NCI-H524 treated with DMSO at 0.1 percent for 48 hours (cell line): Measurements from ENCODE around the gene LRRIQ1.
"Not testable (repeated sequence)": the region's sequence is repeated elsewhere in the genome, so short reads cannot be mapped to it uniquely, and the experiment has no call there.

Source experiments
- DNase-seq: peaks from one replicate; lab custom pipeline; 2025; lab: John Stamatoyannopoulos, UW

The LRRIQ1 gene

DNA sequence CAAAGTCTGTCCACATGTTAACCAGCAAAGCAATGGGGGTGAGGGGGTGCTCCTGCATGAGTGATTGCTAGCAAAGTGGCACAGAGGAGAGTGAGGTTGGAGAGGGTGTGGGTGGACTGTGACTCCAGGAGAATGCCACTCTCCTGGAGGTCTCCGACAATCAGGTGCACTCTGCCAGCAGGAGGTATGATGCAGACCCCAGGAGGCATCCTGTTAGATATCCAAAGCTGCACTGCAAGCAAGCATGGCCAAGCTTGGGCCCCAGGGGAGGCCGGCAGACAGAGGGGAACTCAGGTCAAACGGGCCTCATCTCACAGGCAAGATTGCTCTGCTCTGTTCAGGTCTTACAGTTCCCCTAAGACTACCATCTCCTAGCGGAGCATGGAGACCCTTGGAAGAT, 170.4 kb downstream of the LRRIQ1 start:
- no peak for DNase-seq

DNA sequence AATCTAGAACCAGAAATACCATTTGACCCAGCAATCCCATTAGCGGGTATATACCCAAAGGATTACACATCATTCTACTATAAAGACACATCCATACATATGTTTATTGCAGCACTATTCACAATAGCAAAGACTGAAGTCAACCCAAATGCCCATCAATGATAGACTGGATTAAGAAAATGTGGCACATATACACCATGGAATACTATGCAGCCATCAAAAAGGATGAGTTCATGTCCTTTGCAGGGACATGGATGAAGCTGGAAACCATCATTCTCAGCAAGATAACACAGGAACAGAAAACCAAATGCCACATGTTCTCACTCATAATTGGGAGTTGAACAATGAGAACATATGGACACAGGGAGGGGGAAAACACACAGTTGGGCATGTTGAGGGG, 188.2 kb downstream of the LRRIQ1 start:
- not testable (repeated sequence) for DNase-seq

DNA sequence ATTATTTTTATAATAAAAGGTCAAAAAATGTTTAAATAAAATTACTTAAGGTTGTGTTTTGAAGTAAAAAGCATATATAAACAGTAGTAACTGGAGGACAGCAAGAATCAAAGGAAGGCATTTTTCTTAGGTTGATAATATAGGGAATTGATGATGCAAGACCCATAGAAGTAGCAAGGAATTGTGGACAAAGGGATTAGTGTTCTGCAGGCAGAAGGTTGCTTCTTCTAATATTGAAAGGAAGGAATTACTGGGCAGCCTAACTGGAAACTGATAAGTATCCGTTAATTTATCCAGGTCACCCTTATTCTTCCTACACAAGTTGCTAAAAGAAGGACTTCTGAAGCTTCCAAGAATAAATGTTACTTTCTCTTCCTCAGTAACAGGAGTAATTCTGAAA, 189.3 kb downstream of the LRRIQ1 start:
- DNase-seq: no peak

DNA sequence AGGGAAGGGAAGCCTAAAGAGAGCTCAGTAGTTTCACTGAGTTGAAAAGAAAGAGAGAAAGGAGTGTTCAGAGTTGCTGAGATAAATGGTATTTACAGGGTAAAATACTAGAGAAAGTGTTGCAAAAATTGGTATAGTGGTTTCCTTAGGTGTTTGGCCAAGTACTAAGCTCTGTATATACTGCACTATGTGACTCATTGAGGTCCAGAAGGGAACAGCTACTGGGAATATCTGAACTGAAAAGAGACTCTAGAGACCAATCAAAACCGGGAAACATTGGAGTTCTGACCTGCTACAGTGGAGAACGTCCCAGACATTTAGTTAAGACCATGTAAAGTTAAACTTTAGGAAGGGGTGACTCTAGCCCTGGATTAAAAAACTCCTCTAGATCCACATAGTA, 201.2 kb downstream of the LRRIQ1 start:
- DNase-seq: no peak

DNA sequence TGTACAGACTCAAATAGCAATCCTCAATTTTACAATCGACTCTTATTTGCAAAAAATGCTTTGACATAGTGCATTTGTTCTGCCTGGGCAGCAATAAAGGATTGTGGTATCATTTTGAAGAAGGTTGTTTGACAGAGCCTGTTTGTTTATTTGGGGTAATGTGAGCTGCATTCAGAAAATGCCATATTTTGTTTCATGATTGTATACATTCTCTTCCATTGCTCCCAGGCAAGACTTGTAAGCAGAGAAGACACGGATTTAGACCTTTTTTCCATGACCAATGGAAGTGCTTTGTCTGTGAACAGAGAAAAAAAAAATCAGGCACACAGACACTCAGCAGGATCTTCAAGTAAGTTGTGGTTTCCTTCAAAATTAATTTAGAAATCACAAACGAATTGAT, 208.4 kb downstream of the LRRIQ1 start:
- no peak for DNase-seq

DNA sequence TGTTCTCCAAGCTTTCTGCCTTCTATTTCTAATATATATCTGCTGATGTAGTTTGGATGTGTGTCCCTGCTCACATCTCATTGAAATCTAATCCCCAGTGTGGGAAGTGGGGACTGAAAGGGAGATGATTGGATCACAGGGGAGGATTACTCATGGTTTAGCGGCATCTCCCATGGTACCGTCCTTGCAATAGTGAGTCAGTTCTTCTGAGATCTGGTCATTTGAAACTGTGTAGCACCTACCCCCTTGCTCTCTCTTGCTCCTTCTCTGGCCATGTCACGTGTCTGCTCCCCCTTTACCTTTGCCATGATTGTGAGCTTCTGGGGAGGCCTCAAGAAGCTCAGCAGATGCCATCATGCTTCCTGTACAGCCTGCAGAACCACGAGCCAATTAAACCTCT, 217.7 kb downstream of the LRRIQ1 start:
- DNase-seq: no peak

DNA sequence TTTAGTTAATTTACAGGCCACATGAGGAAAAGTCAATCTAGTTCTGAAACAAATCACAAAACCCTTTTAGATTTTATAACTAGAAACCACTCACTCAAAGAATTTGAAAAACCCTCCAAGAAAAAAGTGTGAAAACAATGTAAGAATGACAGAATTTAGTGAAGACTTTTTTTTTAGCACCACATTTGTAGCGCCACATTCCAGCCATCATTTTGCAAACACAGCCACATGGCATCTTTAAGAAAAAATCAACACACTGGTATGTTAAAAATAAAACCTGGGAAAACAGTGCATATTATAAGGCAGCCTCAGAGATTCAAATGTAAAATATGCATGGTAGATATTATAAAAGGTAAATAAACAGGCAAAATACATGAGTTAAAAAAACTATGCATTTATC, 221.5 kb downstream of the LRRIQ1 start:
- no peak for DNase-seq

DNA sequence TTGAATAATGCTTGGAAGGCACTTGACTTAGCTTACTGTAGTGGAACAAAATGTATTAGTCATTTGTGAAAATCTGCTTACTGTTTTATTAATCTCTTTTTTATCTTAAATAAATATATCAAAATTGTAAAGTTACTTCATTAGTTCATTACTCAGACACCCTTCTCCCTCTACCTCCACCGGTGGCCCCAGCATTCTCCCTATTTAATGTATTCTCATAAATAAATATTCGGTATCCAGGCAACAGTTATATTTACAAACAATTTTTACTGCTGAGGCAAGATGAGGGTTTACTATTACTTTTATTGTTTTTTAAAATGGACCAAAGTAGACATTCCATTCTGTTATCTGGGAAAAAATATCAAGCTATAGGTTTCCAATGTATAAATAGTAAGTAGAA, 224.3 kb downstream of the LRRIQ1 start:
- no peak for DNase-seq

DNA sequence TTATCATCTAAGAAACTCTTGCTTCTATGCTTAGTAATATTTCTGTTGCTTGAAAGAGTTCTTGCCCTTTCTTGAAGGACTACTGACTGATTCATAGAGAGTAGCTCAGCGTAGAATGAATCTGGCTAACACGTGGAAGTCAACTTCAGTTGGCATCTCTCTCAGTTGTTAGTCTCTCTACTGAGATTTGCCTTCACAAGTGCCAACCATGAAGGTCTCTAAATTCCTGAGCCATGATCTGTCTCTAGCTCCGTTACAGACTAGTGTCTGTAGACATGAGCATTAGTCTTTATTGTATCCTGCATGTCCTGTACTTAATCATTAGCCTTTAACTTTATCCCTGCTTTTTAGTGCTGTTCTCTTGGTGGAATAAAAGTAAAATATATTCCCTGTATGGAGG, 224.7 kb downstream of the LRRIQ1 start:
- DNase-seq: no peak

DNA sequence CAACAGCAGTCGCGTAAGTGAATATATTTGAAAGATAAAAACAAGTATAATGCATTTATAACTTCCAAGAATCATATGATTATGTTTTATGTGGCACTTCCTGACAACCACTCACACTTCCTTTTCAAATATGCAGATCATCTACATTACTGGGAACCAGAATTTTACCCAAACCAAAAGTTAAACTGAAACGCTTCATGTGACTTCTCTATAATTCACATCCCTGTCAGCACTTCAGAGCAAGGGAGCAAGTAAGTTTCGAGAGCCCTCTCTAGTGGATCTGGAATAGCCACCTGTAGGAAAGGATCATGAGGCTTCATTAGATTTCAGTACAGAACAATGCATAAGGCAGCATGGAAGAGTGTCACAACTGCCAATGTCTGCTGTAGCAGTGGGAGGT, 230.2 kb downstream of the LRRIQ1 start:
- DNase-seq: no peak

DNA sequence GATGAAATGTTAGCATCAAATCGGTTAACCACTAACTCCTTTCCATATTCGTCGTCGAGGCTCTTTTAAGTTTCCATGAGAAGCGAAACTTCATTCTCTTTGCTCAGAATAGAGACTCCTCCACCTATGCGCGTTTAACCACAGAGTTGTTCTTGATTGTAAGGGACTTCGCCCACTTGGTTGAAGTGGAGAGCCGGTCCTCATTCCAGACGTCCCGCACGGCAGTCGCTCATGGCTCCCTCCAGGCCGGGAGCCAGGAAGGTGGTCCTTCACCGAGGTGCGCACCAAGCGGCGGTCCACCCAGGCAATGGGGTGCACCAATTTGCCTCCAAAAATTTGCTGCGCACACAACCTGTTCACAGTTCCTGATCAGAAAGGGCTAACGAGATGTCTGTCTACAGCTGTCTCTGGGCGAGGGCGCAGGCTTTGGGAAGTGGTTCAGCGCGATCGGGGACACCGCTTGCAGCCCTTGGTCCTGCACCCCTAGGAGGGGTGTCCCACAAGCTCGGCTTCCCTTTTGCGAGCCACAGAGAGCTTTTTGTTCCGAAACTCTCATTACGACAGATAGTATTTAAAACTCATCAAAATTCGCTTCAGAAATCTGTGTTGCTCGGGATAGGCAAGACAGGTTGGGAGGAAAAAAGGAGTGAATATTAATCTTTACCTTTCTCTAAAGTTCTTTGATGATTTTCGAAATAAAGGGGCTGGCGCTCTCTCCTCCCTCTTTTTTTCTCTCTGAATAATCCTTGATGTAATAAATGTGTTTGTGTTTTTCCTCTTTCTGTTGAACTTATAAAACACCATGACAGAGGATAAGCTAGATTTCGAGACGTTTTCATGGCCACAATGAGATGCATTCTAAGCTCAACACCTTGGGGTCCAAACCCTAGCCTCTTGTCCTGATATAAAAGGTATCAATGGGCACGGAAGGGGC, 237.5 kb downstream of the LRRIQ1 start:
- DNase-seq: no peak

DNA sequence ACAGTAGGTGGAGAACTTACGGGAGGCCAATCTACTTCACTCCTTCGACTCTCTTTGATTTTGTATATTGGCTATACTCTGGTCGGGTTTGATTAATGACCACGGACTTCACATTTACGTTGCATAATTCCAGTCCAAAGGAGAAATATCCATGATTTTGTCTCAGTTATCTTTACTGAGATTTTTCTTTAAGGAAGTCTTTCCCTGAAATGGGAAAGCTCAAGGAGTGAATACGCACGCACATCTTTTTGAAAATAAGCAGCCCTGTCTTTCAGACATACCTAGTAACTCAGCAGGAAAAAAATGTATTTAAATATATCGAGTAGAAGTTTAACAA, 238.1 kb downstream of the LRRIQ1 start:
- no peak for DNase-seq

DNA sequence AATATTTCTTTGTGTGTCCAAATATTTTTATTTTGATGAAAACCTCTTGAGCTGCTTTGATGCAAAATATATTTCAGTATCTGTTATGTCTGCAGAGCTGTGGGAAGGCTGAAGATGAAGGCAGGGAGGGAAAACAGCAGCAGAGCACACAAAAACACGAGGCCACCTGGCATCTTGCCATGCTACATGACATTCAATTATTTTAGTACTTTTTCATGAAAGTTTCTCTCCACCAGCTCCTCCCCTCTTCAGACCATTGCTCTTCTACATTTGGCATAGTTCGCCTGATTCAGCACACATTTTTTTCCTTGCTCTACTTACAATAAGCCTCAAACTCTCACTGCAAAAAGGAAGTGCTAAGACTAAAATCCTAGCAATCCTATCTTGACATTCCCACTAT, 239.2 kb downstream of the LRRIQ1 start:
- DNase-seq: no peak

DNA sequence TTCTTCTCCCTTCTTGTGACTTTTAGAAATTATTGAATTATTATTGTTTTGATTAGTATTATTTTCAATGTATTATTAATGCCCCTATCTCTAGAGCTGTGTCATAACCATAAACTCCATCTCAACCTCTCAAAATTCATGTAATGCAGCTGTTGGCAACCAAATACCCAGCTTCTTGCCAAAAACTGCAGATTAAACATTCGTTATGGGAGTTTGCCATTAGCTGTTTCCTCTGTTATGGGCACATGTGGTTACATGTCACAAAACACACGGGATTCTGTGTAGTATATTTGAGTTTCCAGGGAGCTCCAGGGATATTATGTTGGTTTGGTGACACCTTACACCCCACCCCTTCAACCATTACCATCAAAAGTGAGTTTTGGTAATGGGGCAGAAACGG, 241.0 kb downstream of the LRRIQ1 start:
- no peak for DNase-seq

DNA sequence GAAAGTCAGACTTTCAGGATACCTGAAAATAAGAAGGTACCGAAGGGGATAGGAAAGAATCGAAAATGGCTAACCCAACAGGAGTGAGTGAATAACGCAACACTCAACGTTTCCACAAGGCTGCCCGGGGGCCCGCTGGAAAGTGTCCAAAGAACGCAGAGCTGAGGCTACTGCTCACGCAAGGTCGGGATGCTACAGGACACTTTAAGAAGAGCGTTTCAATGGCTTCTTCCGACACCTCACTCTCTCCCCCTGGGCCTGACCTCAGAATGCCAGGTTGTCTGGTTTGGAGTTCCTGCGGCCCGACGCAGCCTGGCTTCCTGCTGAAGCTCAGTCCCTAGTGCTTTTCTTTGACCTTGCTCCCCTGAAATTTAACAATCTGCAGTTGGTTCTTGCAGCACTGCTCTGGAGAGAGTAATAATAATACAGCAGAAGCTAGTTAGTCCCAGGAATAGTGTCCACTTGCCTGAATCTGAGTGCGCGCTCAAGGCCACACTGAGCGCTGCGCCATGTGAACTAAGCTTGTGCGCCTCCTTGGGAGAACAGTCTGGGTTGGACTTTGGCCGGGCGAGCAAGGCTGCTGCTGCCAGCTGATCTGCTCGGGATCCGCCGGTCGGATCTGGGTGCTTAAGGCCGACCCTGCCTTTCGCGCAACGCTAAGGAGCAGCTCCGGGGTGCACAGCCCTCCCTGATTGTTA, 241.9 kb downstream of the LRRIQ1 start:
- no peak for DNase-seq

DNA sequence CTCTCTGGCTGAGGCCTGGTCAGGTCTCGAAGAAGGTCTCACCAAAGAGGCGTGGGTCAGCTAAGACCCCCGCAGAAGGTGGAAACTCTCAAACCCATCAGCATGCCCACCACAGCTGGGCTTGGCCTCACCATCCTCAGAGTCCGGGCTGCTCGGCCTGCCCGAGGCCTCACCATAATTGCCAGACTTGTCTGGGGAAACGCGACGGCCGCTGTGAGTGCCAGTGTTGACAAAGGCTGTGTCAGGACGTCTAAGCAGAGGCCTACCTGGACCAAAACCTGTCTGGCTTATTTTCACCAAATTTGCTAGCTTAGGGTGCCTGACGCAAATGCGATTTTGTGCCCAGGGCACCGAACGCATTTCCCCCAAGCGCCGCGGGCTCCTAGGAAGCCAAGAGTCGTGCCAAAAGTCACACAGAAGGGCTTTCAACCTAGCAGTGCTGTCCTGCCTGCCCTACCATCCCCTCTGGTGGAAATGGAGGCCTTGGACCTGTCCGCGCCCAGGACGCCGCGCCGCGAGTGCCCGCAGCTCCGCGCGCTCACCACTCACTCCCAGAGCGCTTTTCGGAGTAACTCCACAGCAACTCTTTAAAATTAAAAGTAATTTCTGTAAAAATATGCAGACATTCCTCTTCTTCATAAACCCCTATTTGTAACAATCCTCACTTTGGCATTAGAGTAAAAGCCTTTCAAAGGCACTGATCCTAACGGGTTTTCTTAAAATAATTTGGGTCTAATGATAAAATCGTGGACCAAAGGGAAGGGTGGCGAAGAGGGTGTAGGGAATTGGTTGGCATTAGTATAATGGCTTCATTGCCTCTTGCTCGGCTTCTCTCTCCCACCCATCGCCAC, 242.7 kb downstream of the LRRIQ1 start:
- no peak for DNase-seq

DNA sequence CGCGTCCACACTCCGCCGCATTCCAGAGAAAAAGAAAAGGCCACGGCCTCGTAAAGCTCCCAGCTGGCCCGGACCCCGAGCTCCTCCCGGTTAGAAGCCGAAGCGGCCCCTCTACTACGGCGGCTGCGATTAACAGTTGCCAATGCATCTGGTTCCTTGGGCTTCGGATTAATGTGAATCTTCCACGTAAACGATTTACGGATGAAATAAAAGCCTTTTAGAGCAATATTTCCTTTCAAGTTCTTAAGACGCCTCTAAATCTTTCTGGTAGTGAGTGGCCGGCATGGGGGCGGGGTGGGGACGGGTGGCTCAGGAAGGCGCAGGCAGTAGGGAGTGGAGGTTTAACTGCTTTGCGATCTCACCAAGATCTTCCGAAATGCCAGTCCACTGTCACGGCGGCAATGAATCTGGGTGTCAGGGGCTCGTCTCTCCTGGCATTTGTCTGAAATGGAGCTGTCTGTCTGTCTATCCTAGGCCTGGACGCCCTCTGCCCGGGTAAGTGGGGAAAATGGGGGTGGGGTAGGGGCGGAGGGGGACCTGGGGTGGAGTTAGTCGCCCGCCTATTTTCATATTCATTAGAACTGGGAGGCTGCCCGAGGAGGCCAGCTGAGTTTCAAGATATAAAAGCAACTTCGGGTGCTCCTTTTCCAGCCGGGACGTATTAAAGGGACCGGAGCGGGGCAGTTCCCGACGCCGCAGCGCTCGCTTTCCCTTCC, 243.5 kb downstream of the LRRIQ1 start:
- no peak for DNase-seq

DNA sequence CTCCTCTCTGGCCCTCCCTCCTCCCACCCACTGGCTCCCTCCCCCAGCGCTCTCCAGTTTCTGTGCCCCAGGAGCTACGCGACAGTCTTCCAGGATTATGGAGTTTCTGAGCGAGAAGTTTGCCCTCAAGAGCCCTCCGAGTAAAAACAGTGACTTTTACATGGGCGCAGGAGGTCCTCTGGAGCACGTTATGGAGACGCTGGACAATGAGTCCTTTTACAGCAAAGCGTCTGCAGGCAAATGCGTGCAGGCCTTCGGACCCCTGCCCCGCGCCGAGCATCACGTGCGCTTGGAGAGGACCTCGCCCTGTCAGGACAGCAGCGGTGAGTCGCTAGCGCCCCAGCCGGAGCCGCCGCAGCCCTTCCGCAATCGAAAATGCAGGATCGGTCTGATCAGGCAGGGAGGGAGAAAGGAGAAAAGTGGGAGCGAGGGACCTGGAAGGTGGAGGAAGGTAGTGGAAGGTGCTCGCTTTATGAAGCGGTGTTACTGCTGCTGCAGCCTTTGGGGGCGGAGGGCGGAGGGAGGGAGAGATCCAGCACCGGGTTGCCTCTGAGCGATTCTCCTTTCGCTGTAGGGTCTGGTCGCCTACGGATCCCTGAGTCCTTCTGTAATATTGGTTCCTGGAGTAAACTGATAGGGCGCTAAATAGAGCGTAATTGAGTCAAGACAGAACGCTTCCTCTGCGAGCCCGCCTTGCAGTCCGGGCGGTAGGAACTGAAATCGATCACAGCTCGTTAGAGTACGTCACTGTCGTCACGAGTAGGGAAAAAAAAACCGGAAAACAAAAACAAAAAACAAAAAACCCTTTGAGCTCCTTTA, 244.2 kb downstream of the LRRIQ1 start, which contains the start of gene ALX1:
ALX1 (plus strand) TSS at position 56 of the 819 bp plus-strand sequence; CDS start at position 98, 42 bp downstream.
- DNase-seq: peak; percentile 78

DNA sequence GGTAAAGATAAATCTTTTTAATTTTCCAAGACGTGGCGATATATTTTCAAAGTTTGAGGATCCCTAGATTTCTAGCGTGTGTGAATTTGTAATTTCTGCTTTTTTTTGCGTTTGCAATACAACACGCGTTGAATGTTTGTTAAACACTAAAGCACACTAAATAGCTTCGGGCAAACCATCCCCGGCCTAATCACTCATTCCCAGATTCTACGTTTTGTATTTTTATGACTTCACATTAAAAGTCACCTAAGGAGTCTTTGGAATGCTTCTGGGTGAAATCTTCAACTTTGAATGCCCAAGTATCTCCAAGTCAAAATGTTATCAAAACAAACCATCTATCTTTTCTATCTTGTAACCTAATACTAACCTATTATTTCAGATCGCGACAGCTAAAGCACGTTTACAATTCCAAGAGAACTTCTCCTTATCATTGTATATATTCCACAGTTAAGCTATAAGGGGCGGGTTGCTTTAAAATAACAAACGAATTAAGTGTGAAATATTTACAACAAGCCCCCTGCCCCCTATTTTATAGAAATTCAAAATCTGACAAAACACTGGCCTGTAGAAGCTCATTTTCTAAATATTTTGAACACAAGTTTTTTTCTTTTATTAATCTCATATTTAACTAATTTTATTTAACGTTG, 245.0 kb downstream of the LRRIQ1 start:
- DNase-seq: no peak

DNA sequence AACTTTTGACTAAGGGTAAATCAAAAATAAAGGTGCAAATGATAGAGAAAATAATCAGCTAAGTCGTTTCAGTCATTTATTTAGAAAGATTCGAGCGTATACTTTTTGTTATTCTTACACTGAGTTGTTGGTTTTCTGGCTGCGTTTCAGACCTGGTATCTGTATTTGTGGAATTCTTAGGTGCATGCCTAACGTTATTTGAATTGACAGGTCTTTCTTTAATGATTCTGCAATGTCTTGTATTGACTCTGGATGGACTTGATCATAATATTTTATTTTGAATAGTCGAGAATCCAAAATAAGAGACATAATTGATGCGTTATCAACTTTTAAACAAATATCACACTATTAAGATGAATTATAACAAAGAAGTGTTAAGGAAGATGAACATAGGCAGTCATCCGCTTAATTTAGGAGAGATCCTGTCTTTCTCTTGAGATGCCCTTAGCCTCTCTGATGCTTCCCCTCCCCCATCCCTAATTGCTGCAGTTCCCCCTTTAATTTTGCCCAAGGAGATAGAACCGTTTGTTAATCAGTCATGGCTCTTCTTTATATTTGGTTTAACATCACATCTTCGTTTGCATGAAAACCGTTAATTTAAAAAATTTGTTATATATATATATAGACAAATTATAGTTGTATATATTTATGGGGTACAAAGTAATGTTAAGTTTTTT, 245.6 kb downstream of the LRRIQ1 start:
- no peak for DNase-seq
